SIG-M5 (cell line): ENCODE results near the gene ABCG4.
"Not testable (repeated sequence)": the region's sequence is repeated elsewhere in the genome, so short reads cannot be mapped to it uniquely, and the experiment has no call there.

Experiments used
- DNase-seq: peaks from one replicate; lab custom pipeline; 2025; lab: John Stamatoyannopoulos, UW

ABCG4 gene

DNA sequence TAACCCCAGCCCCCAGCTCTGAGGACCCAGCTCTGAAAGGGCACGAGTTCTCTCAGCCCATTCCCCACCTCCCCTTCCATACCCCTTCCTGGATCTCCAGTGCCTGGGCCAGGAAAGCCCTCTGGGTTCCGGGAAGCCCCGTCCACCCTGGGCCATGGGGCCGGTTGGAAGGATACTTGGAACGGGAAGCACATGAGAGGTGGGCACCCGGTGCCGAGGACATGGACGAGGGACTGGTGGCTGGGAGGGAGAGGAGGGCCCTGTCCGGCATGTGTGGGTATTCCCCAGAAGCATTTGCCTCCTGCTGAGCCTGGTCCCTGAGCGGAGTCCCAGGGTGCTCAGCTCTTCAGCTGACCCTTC is 32.6 kb upstream of the ABCG4 start:
- no peak for DNase-seq

- DNase-seq = no peak
These were observed 32.3 kb upstream of the ABCG4 start for GRCh38 chr11:119116601-119117000.

DNA sequence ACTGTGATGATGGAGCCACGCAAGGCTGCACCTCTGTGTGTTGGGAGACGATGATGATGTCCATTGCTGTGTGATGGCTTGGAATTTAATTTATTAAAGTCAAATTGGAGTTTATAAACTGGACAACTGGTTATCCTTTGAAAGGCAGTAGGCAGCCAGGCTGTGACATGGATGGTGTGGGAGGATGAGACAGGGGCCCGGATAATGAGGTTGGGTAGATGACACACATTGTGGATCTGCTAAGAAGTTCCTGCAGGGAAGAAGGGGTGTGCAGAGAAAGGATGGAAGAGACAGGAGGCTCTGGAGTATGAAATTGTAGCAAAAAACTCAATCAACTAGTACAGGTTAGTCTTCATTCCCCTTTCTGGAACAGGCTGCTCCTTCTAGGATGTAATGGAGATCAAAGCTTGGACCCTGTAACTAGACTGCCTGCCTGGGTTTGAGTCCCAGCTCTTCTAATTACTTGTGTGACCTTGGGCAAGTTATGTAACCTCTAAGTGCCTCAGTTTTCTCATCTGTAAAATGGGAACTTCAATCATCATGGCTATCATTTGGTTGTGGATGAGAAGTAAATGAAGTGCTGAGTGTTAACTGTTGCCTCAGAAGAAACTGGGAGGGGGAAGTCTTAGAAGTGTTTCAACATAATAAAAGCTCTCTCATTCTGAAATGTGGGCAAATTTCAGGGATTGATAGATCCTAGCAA is 31.7 kb upstream of the ABCG4 start:
- no peak for DNase-seq

DNA sequence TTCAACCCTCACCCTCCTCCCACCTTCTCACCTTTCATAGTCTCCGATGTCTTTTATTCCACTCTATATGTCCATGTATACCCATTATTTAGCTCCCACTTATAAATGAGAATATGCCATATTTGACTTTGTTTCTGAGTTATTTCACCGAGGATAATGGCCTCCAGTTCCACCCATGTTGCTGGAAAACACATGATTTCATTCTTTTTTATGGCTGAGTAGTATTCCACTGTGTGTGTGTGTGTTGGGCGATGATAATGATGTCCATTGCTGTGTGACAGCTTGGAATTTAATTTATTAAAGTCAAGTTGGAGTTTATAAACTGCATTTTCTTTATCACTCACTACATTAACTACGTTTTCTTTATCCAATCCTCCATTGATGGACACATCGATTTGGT is 30.6 kb upstream of the ABCG4 start:
- DNase-seq = no peak

GRCh38 chr11:119118946-119119345 is 29.9 kb upstream of the ABCG4 start:
- no peak for DNase-seq

- no peak for DNase-seq
These were observed 28.2 kb upstream of the ABCG4 start for GRCh38 chr11:119120639-119121007.

GRCh38 chr11:119121008-119121810 is 27.6 kb upstream of the ABCG4 start, which contains the start of gene HINFP:
TSS of gene HINFP (plus strand) at chr11:119121580. CDS start at chr11:119126945, 5,365 bp downstream.
- peak; percentile 91 for DNase-seq

GRCh38 chr11:119121811-119122124 is 27.1 kb upstream of the ABCG4 start:
- DNase-seq = no peak

- DNase-seq = no peak
These were observed 23.0 kb upstream of the ABCG4 start for GRCh38 chr11:119125821-119126220.

GRCh38 chr11:119126675-119127268 is 22.1 kb upstream of the ABCG4 start:
- no peak for DNase-seq

DNA sequence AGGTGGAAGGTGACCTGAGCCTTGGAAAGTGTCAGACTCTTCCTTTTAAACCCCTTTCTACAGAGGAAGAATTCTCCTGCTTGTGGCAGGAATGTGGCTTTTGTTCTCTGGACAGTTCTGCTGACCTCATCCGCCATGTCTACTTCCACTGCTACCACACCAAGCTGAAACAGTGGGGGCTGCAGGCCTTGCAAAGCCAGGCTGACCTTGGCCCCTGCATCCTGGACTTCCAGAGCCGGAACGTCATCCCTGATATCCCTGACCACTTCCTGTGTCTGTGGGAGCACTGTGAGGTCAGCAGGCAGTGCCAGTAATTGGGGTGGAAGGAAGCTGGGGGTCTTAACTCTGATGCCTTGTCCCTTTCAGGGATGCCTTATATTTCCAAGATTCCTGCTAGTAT is 18.2 kb upstream of the ABCG4 start:
- DNase-seq = no peak

GRCh38 chr11:119134389-119134978 is 14.4 kb upstream of the ABCG4 start:
- no peak for DNase-seq

DNA sequence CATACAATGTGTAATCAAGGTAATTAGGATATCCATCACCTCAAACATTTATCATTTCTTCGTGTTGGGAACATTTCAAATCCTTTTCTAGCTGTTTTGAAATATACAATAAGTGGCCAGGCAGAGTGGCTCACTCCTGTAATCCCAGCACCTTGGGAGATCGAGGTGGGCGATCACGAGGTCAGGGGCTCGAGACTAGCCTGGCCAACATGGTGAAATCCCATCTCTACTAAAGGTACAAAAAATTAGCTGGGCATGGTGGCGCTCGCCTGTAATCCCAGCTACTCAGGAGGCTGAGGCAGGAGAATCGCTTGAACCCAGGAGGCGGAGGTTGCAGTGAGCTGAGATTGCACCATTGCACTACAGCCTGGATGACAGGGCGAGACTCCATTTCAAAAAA is 9.6 kb upstream of the ABCG4 start:
- not testable (repeated sequence) for DNase-seq

- DNase-seq = no peak
These were observed 3.9 kb upstream of the ABCG4 start for GRCh38 chr11:119144825-119145486.

GRCh38 chr11:119145551-119145950 is 3.3 kb upstream of the ABCG4 start:
- no peak for DNase-seq

GRCh38 chr11:119147604-119148333 is 1.1 kb upstream of the ABCG4 start:
- DNase-seq = no peak

- DNase-seq = no peak
These were observed 183 bp upstream of the ABCG4 start for GRCh38 chr11:119148720-119149017.

DNA sequence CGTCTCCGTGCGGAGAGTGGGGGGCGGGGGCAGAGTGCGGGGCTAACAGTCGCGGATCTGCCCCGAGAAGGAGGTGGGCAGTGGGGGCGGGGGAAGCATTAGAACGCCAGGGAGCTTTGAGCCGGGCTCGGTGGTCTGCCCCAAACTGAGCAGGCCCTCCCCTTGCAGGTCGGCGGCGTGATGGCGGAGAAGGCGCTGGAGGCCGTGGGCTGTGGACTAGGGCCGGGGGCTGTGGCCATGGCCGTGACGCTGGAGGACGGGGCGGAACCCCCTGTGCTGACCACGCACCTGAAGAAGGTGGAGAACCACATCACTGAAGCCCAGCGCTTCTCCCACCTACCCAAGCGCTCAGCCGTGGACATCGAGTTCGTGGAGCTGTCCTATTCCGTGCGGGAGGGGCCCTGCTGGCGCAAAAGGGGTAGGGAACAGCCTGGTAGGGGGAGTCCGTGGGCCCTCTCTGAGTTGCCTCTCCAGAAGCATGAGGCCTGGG is 979 bp downstream of the ABCG4 start:
- no peak for DNase-seq

- DNase-seq = no peak
These were observed 3.2 kb downstream of the ABCG4 start for GRCh38 chr11:119152043-119152442.

DNA sequence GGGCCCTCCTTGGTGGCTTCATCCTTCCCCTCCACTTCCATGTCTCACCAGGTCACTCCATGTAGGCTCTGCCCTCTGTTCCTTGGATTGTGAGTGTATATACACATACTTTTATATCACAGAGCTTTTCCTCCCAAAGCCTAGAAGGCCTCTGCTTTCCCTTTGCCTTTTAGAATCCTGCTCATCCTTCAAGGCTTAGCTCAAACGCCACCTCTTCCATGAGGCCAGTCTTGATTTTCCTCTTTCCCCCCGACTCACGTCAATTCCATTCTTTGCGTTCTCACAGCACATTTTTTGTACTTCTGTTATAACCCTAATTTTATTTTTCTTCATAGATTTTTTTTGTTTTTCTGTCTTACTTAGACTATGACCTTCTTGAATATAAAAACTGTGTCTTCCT is 3.8 kb downstream of the ABCG4 start:
- no peak for DNase-seq

- no peak for DNase-seq
These were observed 4.4 kb downstream of the ABCG4 start for GRCh38 chr11:119153049-119153818.
